Mammary epithelial cell (primary cell): ENCODE measurements around the gene PDHB.

ENCODE experiments used
- CTCF ChIP-seq, 2 donors: IDR thresholded peaks in 1 of 2; conservative IDR thresholded peaks in 1 of 2; 2 replicates each; pipeline ENCODE4 v1.5.1; 2011 to 2012; ENCODE audit warnings: inconsistent platforms in 2 of 2, low read length in 2 of 2, mild to moderate bottlenecking in 2 of 2, control low read depth in 1 of 2, low read depth in 1 of 2; ENCODE audit not compliant: insufficient read depth in 1 of 2; ENCODE audit errors: extremely low read depth in 1 of 2
- EZH2 ChIP-seq: IDR thresholded peaks from 2 replicates; pipeline ENCODE4 v1.6.1; 2012; ENCODE audit warnings: low read length, inconsistent platforms, borderline replicate concordance

- TF ChIP-seq CTCF (conservative IDR thresholded peaks at IDR 0.05 in 1 of 2, IDR thresholded peaks at IDR 0.05 in 1 of 2; ENCODE audit: extremely low read depth in 1 of 2, insufficient read depth in 1 of 2, low read depth in 1 of 2, low read length in 2 of 2) (no peak), EZH2 (no peak)
These were observed 45.1 kb upstream of the PDHB start for GRCh38 chr3:58478781-58479180.
